ENCODE measurements around the gene S100B. TPM values are rescaled to one million over a fixed set of nuclear protein-coding genes. Genes with fewer than 3 reads are reported as not detected.

The S100B gene
- total and polyA plus RNA-seq, 2 of the 8 experiments (the other 6 are each of a cell fraction or from before 2014, with no cell fraction given), result 0.36 to 0.69 TPM

DNA sequence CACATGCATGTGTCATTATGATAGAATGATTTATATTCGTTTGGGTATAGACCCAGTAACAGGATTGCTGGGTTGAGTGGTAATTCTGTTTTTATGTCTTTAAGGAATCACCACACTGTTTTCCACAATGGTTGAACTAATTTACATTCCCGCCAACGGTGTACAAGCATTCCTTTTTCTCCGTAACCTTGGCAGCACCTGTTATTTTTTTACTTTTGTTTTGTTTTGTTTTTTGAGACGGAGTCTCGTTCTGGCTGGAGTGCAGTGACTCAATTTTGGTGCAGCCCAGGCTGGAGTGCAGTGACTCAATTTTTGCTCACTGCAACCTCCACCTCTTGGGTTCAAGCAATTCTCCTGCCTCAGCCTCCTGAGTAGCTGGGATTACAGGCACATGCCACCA lies 8.5 kb upstream of the S100B start:
- Histone ChIP-seq H4K20me1 (replicated peaks in 1 of 2; ENCODE audit: control insufficient read depth in 1 of 2, insufficient read depth in 2 of 2, low read length in 2 of 2) (no peaks in the 10 kb centered on the region), H3K27ac (ENCODE audit: low read depth, low read length) (no peak overlapping the region), H3K27me3 (replicated peaks in 1 of 4; ENCODE audit: control insufficient read depth in 3 of 4, extremely low read depth in 1 of 4, insufficient read depth in 3 of 4, low read length in 3 of 4) (no peaks in the 10 kb centered on the region), H4K5ac (ENCODE audit: insufficient read length, low read depth, low read length) (no peak overlapping the region), H3K23me2 (ENCODE audit: low read depth, low read length) (no peaks in the 10 kb centered on the region), H3K79me1 (ENCODE audit: low read depth, low read length) (no peaks in the 10 kb centered on the region), H2BK15ac (ENCODE audit: low read length) (no peak overlapping the region), H2BK20ac (ENCODE audit: low read length) (no peak overlapping the region), H2AK5ac (ENCODE audit: low read depth, low read length) (no peak overlapping the region), H3K36me3 (ENCODE audit: control insufficient read depth in 2 of 4, insufficient read depth in 4 of 4, low read length in 3 of 4) (no peaks in the 10 kb centered on the region), H3K79me2 (ENCODE audit: control insufficient read depth in 1 of 2, insufficient read depth in 2 of 2, low read length in 2 of 2) (no peaks in the 10 kb centered on the region), H3K23ac (ENCODE audit: insufficient read length) (no peak overlapping the region), H3K18ac (ENCODE audit: extremely low read depth, low read length) (no peak overlapping the region), H3K4me1 (replicated peaks in 1 of 4; ENCODE audit: control insufficient read depth in 3 of 4, insufficient read depth in 4 of 4, low read length in 3 of 4) (no peaks in the 10 kb centered on the region), H3K56ac (replicated peaks; ENCODE audit: insufficient read length, low read depth, low read length) (no peak overlapping the region), H2BK120ac (replicated peaks; ENCODE audit: low read depth, low read length) (no peak overlapping the region), H2AFZ (ENCODE audit: low read length) (no peak overlapping the region), H3K14ac (ENCODE audit: insufficient read length) (no peak overlapping the region), H4K91ac (replicated peaks; ENCODE audit: insufficient read length, low read length) (no peak overlapping the region), H3K4me2 (ENCODE audit: insufficient read depth in 1 of 2, low read depth in 2 of 2, low read length in 2 of 2) (no peak overlapping the region), H3K9me3 (ENCODE audit: insufficient read depth in 2 of 2, low read depth in 1 of 2, low read length in 1 of 2) (peaks cover 6 to 8% of the 10 kb centered on the region in 2 experiments; a peak in 2 of 4 replicates), H2BK12ac (ENCODE audit: low read depth, low read length) (no peak overlapping the region), H4K8ac (ENCODE audit: extremely low read depth, insufficient read depth, low read length) (no peak overlapping the region), H3K4ac (replicated peaks; ENCODE audit: insufficient read length, low read depth, low read length) (no peak overlapping the region), H3K9ac (replicated peaks in 1 of 4; ENCODE audit: extremely low read depth in 1 of 4, low read depth in 3 of 4, low read length in 3 of 4) (no peak overlapping the region), H2BK5ac (ENCODE audit: low read depth, low read length) (no peak overlapping the region), H3K4me3 (ENCODE audit: extremely low read depth in 1 of 4, insufficient read depth in 2 of 4, low read depth in 3 of 4, low read length in 4 of 4) (no peak overlapping the region)
- TF ChIP-seq, protein P1, sequence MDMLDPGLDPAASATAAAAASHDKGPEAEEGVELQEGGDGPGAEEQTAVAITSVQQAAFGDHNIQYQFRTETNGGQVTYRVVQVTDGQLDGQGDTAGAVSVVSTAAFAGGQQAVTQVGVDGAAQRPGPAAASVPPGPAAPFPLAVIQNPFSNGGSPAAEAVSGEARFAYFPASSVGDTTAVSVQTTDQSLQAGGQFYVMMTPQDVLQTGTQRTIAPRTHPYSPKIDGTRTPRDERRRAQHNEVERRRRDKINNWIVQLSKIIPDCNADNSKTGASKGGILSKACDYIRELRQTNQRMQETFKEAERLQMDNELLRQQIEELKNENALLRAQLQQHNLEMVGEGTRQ (IDR thresholded peaks at IDR 0.05; ENCODE audit: low read length), result no peak
- no peak for TF ChIP-seq SAP30 (IDR thresholded peaks at IDR 0.05; ENCODE audit: insufficient read depth, insufficient replicate concordance, low read length)
- no peak for TF ChIP-seq CBX5 (IDR thresholded peaks at IDR 0.05; ENCODE audit: low read depth, low read length)
- POLR2A ChIA-PET (ENCODE audit: partially characterized antibody), result no interaction called here
- DNase-seq (ENCODE audit: low read depth in 1 of 2, low spot score in 2 of 2) (no peak), FAIRE-seq (no peak)
- CTCF ChIA-PET (ENCODE audit: partially characterized antibody), result no interaction called here
- WGBS, 2 experiments (ENCODE audit: extremely low coverage in 1 of 2, insufficient coverage in 1 of 2, insufficient read length in 1 of 2, insufficient replicate concordance in 2 of 2, low coverage in 1 of 2, low lambda C conversion rate in 2 of 2, missing lambda C conversion rate in 1 of 2), result 94% methylated on average over 6 of the region's 6 CpGs; no CpG with 5 or more reads in 1 of the 2 experiments

Measured in H1 (cell line).